ENCODE data around the gene NODAL.

The NODAL gene

DNA sequence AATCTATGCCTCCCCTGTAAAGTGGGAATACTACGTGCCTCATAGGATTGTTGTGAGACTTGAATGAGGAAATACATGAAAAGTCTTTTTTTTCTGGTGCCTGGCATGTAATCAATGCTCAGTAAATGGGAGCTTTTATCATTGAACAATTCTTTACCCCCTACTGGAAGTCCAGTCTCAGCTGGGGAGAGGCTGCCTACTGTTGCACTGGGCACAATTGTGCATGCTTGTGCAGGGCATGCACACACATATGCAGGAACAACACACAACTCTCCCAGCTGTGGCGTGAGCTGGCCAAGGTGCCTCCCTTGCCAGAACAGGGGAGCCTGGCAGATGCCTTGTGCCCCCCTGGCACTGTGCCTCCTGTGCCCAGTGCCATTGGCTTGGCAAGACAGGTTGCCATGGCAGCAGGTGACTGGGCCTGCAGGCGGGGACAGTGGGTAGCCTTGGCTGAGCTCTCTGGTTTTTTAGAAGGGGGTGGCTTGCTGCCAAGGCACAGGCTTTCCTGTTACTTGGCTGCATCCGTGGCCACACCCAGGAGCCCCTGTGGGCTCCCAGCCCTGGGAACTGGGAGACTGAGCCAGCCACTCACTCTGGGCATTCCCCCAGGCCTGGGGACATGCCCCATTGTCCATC, 21.0 kb upstream of the NODAL start:
- no peak for DNase-seq

DNA sequence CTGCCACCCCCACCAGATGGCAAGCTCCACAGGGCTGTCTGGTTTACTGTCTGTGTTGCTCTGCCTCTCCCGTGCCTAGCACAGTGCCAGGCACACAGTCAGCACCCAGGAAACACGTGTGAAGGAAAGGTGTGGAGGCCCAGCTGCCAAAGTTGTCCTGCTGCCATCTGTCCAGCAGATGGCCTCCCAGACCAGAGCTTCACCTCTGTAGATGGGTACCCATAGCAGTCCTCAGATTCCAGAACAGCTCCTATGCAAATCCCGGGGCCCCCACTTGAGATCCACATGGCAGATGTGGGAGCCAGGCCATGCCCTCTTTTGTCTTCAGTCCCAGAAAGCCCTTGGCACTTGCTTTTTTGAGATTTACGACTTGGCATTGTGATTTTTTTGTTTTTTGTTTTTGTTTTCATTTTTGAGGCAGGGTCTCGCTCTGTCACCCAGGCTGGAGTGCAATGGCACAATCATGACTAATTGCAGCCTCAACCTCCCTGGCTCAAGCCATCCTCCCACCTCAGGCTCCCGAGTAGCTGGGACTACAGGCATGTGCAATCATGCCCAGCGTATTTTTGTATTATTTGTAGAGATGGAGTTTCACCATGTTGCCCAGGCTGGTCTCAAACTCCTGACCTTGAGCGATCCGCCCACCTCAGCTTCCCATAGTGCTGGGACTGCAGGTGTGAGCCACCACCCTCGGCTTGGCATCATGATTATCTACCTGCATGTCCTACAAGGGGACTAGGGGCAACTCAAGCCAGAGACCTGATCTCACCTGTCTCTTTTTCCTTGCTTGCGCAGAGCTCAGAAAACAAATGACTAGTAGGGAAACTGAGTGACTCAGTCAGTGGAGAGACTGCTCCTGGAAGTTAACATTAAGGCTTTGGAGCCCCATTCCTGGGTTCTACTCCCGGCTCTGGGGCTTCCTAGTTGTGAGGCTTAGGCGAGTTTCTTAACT, 20.2 kb upstream of the NODAL start:
- DNase-seq = peak; percentile 81

DNA sequence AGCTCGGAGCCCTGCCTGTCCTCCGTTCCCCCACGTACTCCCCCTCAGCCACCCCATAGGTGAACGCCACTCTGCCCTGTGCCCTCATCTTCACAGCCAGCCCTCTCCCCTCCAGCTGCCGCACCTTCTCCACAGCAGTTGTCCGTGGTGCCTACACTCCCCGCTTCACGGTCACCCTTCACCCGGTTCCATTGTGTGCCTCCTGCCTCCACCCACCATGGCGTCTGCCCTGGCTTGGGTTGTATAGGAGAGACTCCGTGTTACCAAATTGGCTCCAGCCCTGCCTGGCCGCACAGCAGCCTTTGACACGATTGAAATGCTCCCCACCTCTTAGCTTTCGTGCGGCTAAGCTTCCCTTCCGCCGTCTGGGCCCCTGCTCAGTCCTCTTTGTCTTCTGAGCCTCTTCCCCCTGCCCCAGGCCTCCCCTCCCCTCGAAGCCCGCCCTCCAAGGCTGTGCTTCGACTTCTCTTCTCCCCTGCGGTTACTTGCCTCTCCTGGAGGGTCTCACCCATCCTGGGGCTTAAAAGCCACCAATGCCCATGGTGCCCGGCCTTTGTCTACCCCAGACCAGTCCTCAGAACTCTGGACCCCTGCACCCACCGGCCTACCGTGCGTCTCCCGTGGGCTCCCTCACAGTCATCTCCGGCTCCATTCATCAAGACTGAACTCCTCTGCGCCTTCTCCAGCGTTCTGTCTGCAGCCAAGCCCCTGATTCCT, 18.5 kb upstream of the NODAL start:
- DNase-seq = no peak

GRCh38 chr10:70459061-70459773, 17.7 kb upstream of the NODAL start:
- no peak for DNase-seq

DNA sequence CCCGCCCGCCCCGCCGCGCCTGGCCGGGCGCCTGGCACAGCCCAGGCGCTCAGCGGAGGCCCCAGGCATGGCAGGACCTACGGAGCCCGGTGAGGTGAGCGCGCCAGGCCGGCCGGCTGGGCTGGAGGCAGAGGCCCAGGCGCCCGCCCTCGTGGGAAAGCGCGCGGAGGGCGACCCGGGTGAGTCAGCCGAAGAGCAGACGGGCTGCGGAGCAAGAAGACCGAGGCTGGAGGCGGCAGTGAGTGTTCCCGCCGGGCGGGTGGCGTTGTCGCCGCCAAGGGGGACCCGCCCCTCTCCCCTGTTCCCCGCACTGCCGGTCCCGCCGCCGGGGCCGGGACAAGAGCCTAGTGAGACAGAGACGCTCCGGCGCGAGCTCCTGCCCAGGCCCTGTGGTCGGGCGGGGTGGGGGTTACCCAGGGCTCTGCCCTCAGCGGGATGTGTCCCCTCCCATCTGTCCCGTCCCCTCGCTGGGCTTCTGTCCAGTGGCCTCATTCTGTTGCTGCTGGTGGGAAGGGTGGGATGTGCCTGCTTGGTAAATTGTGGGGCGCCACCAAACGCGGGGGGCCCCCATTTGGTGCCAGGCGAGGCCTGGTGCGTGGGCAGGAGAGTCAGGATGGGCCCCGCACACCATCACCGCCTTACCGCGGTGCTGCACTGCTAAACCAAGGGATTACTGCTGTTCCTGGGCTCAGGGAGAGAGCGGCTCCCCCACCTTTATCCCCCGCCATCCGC, 17.0 kb upstream of the NODAL start:
- DNase-seq = peak; percentile 90

DNA sequence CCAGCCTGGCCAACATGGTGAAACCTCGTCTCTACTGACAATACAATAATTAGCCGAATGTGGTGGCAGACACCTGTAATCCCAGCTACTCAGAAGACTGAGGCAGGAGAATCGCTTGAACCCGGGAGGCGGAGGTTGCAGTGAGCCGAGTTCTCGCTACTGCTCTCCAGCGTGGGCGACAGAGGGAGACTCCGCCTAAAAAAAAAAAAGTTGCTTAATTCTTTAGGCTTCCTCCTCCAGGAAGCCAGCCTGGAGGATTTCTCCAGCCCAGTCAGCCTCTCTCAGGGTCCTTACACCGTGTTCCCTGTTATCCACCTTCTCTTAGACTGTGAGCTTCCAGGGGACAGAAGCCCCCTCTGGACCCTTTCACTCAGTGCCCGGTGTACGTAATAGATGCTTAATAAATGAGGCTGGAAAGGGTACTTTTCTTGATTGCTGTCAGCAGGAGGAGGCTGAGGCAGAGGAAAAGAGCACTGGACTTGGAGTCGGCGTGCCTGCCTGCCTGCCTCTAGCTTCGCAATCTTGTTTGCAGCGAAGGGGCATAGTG, 16.4 kb upstream of the NODAL start:
- no peak for DNase-seq

- no peak for DNase-seq
Observed at GRCh38 chr10:70456164-70456563, 14.7 kb upstream of the NODAL start.

GRCh38 chr10:70455213-70455630, 13.7 kb upstream of the NODAL start:
- DNase-seq = no peak

DNA sequence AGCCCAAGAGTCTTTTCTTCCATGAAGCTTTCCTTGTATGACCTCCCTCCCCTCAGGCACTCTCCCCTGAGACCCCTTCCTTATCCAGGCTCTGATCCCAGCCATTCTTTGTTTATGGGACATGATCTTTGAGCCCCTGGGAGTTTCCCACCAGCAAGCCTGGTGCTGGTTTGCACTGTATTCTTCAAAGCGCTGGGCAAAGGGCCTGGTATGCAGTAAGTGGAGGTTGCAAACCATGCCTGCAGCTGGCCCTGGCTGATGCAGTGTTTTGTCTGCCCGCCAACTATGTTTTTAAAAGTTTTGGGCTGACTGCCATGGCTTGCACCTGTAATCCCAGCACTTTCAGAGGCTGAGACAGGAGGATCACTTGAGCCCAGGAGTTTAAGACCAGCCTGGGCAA, 6.8 kb upstream of the NODAL start:
- DNase-seq = no peak

- DNase-seq = no peak
Observed at GRCh38 chr10:70445718-70446657, 4.5 kb upstream of the NODAL start.

- no peak for DNase-seq
Observed at GRCh38 chr10:70444744-70445143, 3.3 kb upstream of the NODAL start.

- DNase-seq = peak; percentile 71
Observed at GRCh38 chr10:70442332-70442988, 979 bp upstream of the NODAL start.

DNA sequence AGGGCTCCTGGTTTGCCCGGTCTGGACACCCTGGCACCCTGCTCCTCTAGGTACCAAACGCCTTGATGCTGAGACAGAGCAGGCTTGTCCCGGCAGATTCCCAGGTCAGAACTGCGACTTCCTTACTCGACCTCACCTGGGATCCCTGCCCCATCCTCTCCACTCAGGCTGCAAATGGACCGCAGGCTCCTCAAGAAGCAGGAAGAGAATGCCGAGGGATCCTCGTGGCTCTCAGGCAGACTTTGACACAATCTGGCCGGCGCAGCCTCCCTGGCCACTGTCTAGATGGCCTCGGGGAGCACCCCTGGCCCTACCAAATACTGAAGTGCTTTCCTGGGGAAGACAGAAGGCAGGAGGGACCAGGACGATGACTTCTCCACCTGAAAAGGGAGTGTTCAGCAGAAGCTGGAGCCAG, 421 bp upstream of the NODAL start:
- peak; percentile 65 for DNase-seq

DNA sequence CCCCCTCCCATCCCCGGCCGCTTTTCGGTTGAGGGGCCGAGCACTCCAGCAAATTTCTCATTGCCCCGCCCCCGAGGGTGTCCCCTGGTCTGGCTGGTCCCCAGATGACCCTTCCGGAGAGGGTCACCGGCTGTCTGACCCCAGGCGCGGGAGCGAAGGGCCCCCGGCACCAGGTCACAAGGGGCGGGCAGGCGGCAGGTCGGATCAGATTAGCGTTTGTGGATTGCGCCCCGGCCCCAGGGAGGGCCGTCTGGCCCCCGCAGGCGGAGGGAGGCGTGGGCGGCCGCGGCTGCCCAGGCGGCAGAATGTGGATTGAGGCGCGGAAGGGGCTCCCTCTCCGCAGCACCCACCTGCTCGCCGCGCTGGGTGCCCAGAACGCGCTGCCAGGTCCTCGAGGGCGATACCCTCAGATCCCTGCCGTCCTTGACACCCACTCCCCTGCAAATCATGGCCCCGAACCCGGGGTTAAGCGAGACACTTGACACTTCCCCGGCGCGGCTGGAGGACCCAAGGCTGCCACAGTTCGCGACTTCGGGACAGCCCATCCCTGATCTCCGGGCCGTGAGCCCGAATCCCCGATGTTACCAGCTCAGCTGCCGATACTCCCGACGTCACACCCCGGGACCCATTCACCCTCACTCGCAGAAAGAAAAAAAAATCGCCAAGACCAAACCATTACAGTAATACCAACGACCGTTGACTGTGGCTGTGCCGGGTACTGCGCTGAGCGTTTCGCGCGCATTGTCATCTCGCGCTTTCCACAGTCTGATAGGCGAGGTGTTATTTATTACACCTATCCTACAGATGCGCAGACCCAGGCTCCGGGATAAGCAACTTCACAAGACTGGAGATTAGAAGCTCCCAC, 953 bp downstream of the NODAL start:
- peak; percentile 57 for DNase-seq

DNA sequence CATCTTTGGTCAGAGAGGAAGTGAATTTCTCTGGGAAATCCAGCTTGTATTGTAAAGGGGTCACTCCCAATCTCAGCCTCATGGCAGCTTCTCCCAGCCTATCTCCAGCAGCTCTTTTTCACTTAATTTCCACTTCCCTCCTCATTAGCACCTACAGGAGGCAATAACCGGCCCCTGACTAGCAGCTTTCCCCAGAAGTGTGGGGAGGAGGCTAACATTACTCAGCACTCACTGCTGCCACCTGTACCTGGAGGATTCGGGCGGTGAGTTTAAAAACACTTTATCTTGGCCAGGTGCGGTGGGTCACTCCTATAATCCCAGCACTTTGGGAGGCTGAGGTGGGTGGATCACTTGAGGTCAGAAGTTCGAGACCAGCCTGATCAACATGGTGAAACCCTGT, 3.8 kb downstream of the NODAL start:
- no peak for DNase-seq

GRCh38 chr10:70435241-70436085, 6.0 kb downstream of the NODAL start:
- DNase-seq = no peak

DNA sequence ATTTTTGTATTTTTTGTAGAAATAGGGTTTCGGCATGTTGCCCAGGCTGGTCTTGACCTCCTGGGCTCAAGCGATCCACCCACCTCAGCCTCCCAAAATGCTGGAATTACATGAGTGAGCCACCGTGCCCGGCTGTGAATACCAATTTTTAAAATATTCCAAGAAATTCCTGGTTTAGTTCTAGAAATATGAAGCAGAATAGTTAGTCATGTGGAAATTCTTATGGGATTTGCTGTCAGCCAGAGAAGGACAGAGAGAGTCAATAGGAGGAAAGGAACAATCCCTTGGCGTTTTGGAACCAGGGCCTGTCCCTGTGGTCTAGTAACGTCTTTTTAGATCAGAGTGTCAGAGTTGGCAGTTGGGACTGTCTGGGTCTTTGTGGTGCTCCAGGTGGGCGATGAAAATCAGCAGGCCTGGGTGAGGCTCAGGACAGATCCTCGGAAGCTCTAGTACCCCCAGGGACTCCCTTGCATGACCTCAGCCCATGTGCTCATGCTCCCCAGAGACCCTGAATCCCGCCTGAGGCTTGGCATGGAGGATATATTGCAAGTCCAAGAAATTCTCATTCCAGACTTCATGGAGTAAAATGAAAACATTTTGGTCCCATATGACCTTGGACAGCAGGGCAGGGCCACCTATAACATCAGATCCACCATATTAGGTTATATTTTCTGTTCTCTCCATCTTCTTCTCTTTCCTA, 7.8 kb downstream of the NODAL start:
- no peak for DNase-seq
